Breast epithelium (tissue), 4 donors: Measurements from ENCODE around the gene BFSP1. TPM values are rescaled to one million over a fixed set of nuclear protein-coding genes. Genes with fewer than 3 reads are reported as not detected.

Experiments
- DNase-seq, 2 donors: peaks; one replicate each; pipeline ENCODE4 v3.0.0-alpha.2; 2019; ENCODE audit warnings: low spot score in 2 of 2
- H3K27ac ChIP-seq, 2 donors: fragments of 200-600 bp; sonication (generic) in 1 of 2; one replicate each; pipeline ENCODE4 v1.5.1; 2016 to 2019; ENCODE audit warnings: mild to moderate bottlenecking in 1 of 2
- H3K27me3 ChIP-seq, 2 donors: fragments of 200-600 bp; sonication (generic) in 1 of 2; one replicate each; pipeline versions ENCODE4 v1.5.1 to v1.6.0; 2017 to 2019; ENCODE audit warnings: control low read depth in 1 of 2, mild to moderate bottlenecking in 1 of 2
- H3K36me3 ChIP-seq: fragments of 200-600 bp; one replicate; pipeline ENCODE4 v1.5.1; 2019
- H3K4me1 ChIP-seq, 2 donors: fragments of 200-600 bp; sonication (generic); one replicate each; pipeline ENCODE4 v1.5.1; 2016 to 2019; ENCODE audit warnings: control low read depth in 1 of 2
- H3K4me3 ChIP-seq, 3 donors: fragments of 200-600 bp; sonication (generic); 1 replicate in 2 of 3; 2 replicates in 1 of 3; pipeline ENCODE4 v1.5.1; 2016 to 2019; ENCODE audit warnings: mild to moderate bottlenecking in 3 of 3, moderate library complexity in 2 of 3
- H3K9me3 ChIP-seq, 2 donors: fragments of 200-600 bp; sonication (generic) in 1 of 2; one replicate each; pipeline ENCODE4 v1.5.1; 2016 to 2019; ENCODE audit warnings: control low read depth in 1 of 2
- POLR2A ChIP-seq: fragments of 450-650 bp; IDR thresholded peaks from one replicate; pipeline ENCODE4 v1.6.1; 2016; ENCODE audit warnings: antibody characterized with exemption, mild to moderate bottlenecking, moderate library complexity
- POLR2AphosphoS5 ChIP-seq, 3 donors: sonication (generic); formaldehyde crosslinking; IDR thresholded peaks; one replicate each; pipeline ENCODE4 v1.6.1; 2017; ENCODE audit warnings: antibody characterized with exemption in 3 of 3
- intact Hi-C: fragments of 100-400 bp; cut with DNase I; formaldehyde crosslinking; loops from one replicate; pipeline ENCODE4 v1.15.1; 2023; ENCODE audit warnings: low total_unique reads
- total RNA-seq, 3 donors: library from RNA; depleted of rRNA; stranded (reverse); fragments of >200 nt; gene quantifications; one replicate each; pipeline ENCODE4 v1.1.0, GENCODE V29; 2016
- TF ChIP-seq, protein P1 (sequence below), 3 donors: fragments of 450-650 bp; IDR thresholded peaks; one replicate each; pipeline ENCODE4 v1.5.1; 2016 to 2017; ENCODE audit warnings: antibody characterized with exemption in 3 of 3, mild to moderate bottlenecking in 3 of 3, moderate library complexity in 3 of 3

Gene BFSP1
- total RNA-seq, 3 donors from 2014 or later = 0.80 to 2.8 (median 1.6) TPM

DNA sequence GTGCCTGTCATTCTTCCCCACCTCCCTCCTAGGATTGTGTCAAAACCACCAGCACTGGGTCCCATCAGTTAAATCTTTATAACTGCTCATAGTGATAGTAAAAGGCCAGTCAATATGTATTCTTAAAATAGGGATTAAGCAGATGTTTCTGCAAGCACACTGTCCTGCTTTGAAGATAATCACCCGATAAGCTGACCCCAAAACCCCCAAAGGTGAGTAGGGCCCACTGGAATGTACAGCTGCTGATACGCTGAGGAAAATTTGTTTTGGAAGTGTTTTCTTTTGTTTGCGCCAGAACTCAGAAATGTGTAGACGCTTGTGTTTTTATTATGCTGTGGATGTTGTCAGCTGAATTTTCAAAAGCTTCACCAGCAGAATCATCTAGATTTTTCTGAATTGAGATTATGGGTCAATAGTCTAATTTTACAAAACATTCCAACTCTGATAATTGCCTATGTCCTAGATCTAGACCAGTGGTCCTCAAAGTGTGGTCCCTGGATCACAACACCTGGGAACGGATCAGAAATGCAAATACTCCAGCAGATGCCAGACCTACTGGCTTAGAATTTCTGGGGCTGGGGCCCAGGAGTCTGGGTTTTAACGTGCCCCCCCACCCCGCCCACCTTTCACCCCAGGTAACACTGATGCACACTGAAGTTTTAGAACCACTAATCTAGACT lies 11.4 kb downstream of the BFSP1 start:
- intact Hi-C loops = no loop called here
- DNase-seq = no peak
- TF ChIP-seq POLR2A (no peak), POLR2AphosphoS5 (IDR thresholded peaks at IDR 0.05) (no peak)
- TF ChIP-seq, protein P1, sequence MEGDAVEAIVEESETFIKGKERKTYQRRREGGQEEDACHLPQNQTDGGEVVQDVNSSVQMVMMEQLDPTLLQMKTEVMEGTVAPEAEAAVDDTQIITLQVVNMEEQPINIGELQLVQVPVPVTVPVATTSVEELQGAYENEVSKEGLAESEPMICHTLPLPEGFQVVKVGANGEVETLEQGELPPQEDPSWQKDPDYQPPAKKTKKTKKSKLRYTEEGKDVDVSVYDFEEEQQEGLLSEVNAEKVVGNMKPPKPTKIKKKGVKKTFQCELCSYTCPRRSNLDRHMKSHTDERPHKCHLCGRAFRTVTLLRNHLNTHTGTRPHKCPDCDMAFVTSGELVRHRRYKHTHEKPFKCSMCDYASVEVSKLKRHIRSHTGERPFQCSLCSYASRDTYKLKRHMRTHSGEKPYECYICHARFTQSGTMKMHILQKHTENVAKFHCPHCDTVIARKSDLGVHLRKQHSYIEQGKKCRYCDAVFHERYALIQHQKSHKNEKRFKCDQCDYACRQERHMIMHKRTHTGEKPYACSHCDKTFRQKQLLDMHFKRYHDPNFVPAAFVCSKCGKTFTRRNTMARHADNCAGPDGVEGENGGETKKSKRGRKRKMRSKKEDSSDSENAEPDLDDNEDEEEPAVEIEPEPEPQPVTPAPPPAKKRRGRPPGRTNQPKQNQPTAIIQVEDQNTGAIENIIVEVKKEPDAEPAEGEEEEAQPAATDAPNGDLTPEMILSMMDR (IDR thresholded peaks at IDR 0.05) = no peak
- H3K36me3 ChIP-seq = no peaks in the 10 kb centered on the region
- no peaks in the 10 kb centered on the region for H3K9me3 ChIP-seq
- H3K4me1 ChIP-seq = no peaks in the 10 kb centered on the region
- H3K4me3 ChIP-seq = no peak overlapping the region
- no peak overlapping the region for H3K27ac ChIP-seq
- H3K27me3 ChIP-seq = no peaks in the 10 kb centered on the region

DNA sequence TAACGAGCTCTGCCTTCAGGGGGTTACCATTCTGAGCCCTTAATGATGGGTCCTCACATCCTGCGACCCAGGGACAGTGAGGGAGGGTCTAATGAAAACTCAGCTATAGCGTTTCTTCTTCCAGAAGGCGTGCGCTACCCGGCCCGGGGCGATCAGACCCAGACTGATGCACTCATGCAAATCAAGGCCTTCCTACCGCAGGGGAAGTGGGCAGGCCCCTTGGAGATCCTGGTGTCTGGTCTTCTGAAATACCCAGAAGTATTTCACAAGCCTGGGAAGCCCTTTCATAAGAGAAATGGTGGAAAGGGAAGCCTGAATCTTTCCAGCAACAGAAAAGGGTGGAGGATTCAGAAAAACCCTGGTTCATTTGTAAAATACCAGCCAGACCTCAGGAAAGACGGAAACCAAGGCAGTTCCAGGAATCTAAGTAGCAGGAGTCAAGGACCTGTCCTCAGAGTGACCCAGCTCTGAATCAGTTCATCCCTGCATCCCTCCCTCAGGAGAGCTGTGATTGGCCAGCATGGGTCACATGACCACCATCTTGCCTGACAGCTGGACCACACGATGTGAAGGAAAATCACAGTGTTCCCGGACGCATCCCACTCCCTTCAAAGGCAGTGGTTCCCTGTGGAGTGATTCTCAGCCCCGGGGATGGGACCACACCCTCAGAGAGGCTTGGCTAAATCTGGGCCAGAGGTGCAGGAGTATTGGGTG lies 12.7 kb downstream of the BFSP1 start:
- Histone ChIP-seq H3K4me1 (no peaks in the 10 kb centered on the region), H3K36me3 (no peaks in the 10 kb centered on the region), H3K9me3 (no peaks in the 10 kb centered on the region), H3K27me3 (no peaks in the 10 kb centered on the region), H3K4me3 (no peak overlapping the region), H3K27ac (no peak overlapping the region)
- TF ChIP-seq POLR2A (no peak), POLR2AphosphoS5 (IDR thresholded peaks at IDR 0.05) (no peak)
- TF ChIP-seq, protein P1 (IDR thresholded peaks at IDR 0.05) = no peak
- no peak for DNase-seq
- intact Hi-C loops = no loop called here

- DNase-seq = no peak
- Histone ChIP-seq H3K4me1 (no peaks in the 10 kb centered on the region), H3K27me3 (no peaks in the 10 kb centered on the region), H3K4me3 (no peak overlapping the region), H3K9me3 (no peaks in the 10 kb centered on the region), H3K27ac (no peak overlapping the region), H3K36me3 (no peaks in the 10 kb centered on the region)
- no peak for TF ChIP-seq POLR2A
- TF ChIP-seq, protein P1 (IDR thresholded peaks at IDR 0.05) = no peak
- TF ChIP-seq POLR2AphosphoS5 (IDR thresholded peaks at IDR 0.05) = no peak
- intact Hi-C loops = no loop called here
Observed at GRCh38 chr20:17515053-17515452, 16.1 kb downstream of the BFSP1 start.

DNA sequence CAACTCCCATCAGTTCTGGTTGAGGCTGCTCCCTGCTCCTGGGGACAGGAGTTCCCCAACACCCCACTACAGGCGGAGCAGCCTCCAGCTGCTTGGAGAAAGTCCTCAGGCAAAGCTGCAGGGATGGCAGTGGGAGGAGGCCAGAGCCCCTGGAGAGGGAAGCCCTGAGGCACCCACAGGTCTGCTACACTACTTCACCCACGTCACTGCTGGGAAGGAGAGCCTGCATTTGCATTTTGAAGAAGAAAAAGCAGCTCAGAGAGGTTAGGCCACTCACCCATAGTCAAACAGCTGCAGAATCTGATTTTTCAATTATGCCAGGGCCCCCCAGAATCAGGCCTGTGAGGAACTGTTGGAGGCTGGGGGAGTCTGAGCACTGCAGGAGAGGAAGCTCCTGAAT lies 17.2 kb downstream of the BFSP1 start:
- H3K4me1 ChIP-seq = no peaks in the 10 kb centered on the region
- H3K9me3 ChIP-seq = no peaks in the 10 kb centered on the region
- no peak overlapping the region for H3K4me3 ChIP-seq
- no peak for DNase-seq
- H3K36me3 ChIP-seq = no peaks in the 10 kb centered on the region
- no peak for TF ChIP-seq POLR2A
- no peak for TF ChIP-seq POLR2AphosphoS5 (IDR thresholded peaks at IDR 0.05)
- TF ChIP-seq, protein P1 (IDR thresholded peaks at IDR 0.05) = no peak
- no peak overlapping the region for H3K27ac ChIP-seq
- no peaks in the 10 kb centered on the region for H3K27me3 ChIP-seq
- intact Hi-C loops = no loop called here

DNA sequence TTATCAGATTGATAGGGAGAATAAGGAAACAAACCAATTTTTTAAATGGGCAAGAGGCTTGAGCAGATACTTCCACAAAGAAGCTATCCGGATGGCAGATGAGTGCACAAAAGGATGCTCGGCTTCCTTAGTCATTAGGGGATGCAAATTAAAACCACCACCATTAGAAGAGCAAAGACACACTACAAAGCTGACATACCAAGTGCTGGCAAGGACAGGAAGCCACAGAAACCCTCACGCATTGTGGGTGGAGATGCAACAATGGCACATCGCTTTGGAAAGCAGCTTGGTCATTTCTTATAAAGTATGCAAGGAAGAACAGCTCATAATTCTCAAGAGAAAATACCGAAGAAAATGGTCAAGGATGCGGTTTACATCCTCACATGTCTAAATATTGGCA lies 19.8 kb downstream of the BFSP1 start:
- Histone ChIP-seq H3K27ac (no peak overlapping the region), H3K4me1 (no peaks in the 10 kb centered on the region), H3K9me3 (no peaks in the 10 kb centered on the region), H3K4me3 (no peak overlapping the region), H3K36me3 (no peaks in the 10 kb centered on the region), H3K27me3 (no peaks in the 10 kb centered on the region)
- TF ChIP-seq, protein P1 (IDR thresholded peaks at IDR 0.05) = no peak
- no peak for TF ChIP-seq POLR2A
- TF ChIP-seq POLR2AphosphoS5 (IDR thresholded peaks at IDR 0.05) = no peak
- no peak for DNase-seq
- intact Hi-C loops = no loop called here
